H9 (cell line): ENCODE measurements around the gene LAMTOR5. TPM values are rescaled to one million over a fixed set of nuclear protein-coding genes. Genes with fewer than 3 reads are reported as not detected.

ENCODE experiments used
- DNase-seq: peaks from one replicate; pipeline ENCODE4 v3.0.0-alpha.2; 2017
- H2AFZ ChIP-seq: one replicate; pipeline ENCODE4 v1.6.1; 2013; ENCODE audit warnings: mild to moderate bottlenecking, low read length, control low read depth, moderate library complexity
- H2AK5ac ChIP-seq: 2 replicates; pipeline ENCODE4 v1.6.1; 2013; ENCODE audit warnings: low read length, control low read depth, mixed read lengths; ENCODE audit not compliant: insufficient read length
- H2BK120ac ChIP-seq: one replicate; pipeline ENCODE4 v1.6.1; 2013; ENCODE audit warnings: low read depth, mild to moderate bottlenecking, low read length, control low read depth, inconsistent platforms; ENCODE audit not compliant: poor library complexity, severe bottlenecking
- H2BK12ac ChIP-seq: 2 replicates; pipeline ENCODE4 v1.6.1; 2013; ENCODE audit warnings: low read length, control low read depth, mixed read lengths, low read depth; ENCODE audit not compliant: insufficient read length
- H2BK15ac ChIP-seq: 2 replicates; pipeline ENCODE4 v1.6.1; 2013; ENCODE audit warnings: low read depth, low read length, control low read depth
- H2BK20ac ChIP-seq: one replicate; pipeline ENCODE4 v1.6.1; 2013; ENCODE audit warnings: low read depth, mild to moderate bottlenecking, low read length, control low read depth, inconsistent platforms; ENCODE audit not compliant: poor library complexity, severe bottlenecking
- H2BK5ac ChIP-seq: 2 replicates; pipeline ENCODE4 v1.6.1; 2013; ENCODE audit warnings: low read length, control low read depth, mixed read lengths; ENCODE audit not compliant: insufficient read length
- H3K14ac ChIP-seq: 2 replicates; pipeline ENCODE4 v1.6.1; 2013; ENCODE audit warnings: low read length, control low read depth; ENCODE audit not compliant: insufficient read depth
- H3K18ac ChIP-seq: 2 replicates; pipeline ENCODE4 v1.6.1; 2013; ENCODE audit warnings: low read depth, mild to moderate bottlenecking, mixed read lengths, low read length, control low read depth; ENCODE audit not compliant: insufficient read length
- H3K23ac ChIP-seq: 2 replicates; pipeline ENCODE4 v1.6.1; 2013; ENCODE audit warnings: low read length, control low read depth, mixed read lengths, low read depth; ENCODE audit not compliant: insufficient read length
- H3K23me2 ChIP-seq: 2 replicates; pipeline ENCODE4 v1.6.1; 2013; ENCODE audit warnings: low read depth, mild to moderate bottlenecking, mixed read lengths, low read length, control low read depth; ENCODE audit not compliant: insufficient read length, poor library complexity, severe bottlenecking
- H3K27ac ChIP-seq: 2 replicates; pipeline ENCODE4 v1.5.1; 2013; ENCODE audit warnings: low read length, control low read depth, mixed read lengths, low read depth; ENCODE audit not compliant: insufficient read length
- H3K27me3 ChIP-seq: 2 replicates; pipeline ENCODE4 v1.6.1; 2013; ENCODE audit warnings: low read length, control low read depth, inconsistent platforms; ENCODE audit not compliant: insufficient read depth
- H3K4ac ChIP-seq: 2 replicates; pipeline ENCODE4 v1.6.1; 2013; ENCODE audit warnings: low read depth, mild to moderate bottlenecking, control low read depth, inconsistent platforms, low read length, moderate library complexity
- H3K4me1 ChIP-seq: 2 replicates; pipeline ENCODE4 v1.6.1; 2013; ENCODE audit warnings: low read length, control low read depth, inconsistent platforms; ENCODE audit not compliant: insufficient read depth
- H3K4me2 ChIP-seq: 2 replicates; pipeline ENCODE4 v1.6.1; 2013; ENCODE audit warnings: low read length, control low read depth, mixed read lengths; ENCODE audit not compliant: insufficient read length, insufficient read depth
- H3K56ac ChIP-seq: 2 replicates; pipeline ENCODE4 v1.6.1; 2013; ENCODE audit warnings: low read depth, mild to moderate bottlenecking, mixed read lengths, low read length, control low read depth; ENCODE audit not compliant: insufficient read length
- H3K79me1 ChIP-seq: 2 replicates; pipeline ENCODE4 v1.6.1; 2013; ENCODE audit warnings: low read depth, mild to moderate bottlenecking, moderate library complexity, low read length, control low read depth, inconsistent platforms; ENCODE audit not compliant: insufficient read depth, poor library complexity, severe bottlenecking
- H3K79me2 ChIP-seq: 2 replicates; pipeline ENCODE4 v1.6.1; 2013; ENCODE audit warnings: low read length, control low read depth, inconsistent platforms; ENCODE audit not compliant: insufficient read depth
- H3K9ac ChIP-seq: 2 replicates; pipeline ENCODE4 v1.6.1; 2013; ENCODE audit warnings: low read length, control low read depth, mixed read lengths; ENCODE audit not compliant: insufficient read length; ENCODE audit errors: extremely low read depth
- H3K9me3 ChIP-seq: one replicate; pipeline ENCODE4 v1.6.1; 2013; ENCODE audit warnings: low read depth, low read length, inconsistent platforms; ENCODE audit not compliant: control insufficient read depth
- H3T11ph ChIP-seq: one replicate; pipeline ENCODE4 v1.6.1; 2013; ENCODE audit warnings: mild to moderate bottlenecking, low read length, control low read depth, inconsistent platforms
- H4K20me1 ChIP-seq: one replicate; pipeline ENCODE4 v1.6.1; 2013; ENCODE audit not compliant: control insufficient read depth, insufficient read length, insufficient read depth
- H4K5ac ChIP-seq: 2 replicates; pipeline ENCODE4 v1.6.1; 2013; ENCODE audit warnings: low read depth, mild to moderate bottlenecking, mixed read lengths, low read length, control low read depth; ENCODE audit not compliant: insufficient read length
- H4K8ac ChIP-seq: replicated peaks from 2 replicates; pipeline ENCODE4 v1.6.1; 2013; ENCODE audit warnings: low read length, control low read depth, mixed read lengths, low read depth; ENCODE audit not compliant: insufficient read length
- H4K91ac ChIP-seq: 2 replicates; pipeline ENCODE4 v1.6.1; 2013; ENCODE audit warnings: low read depth, mild to moderate bottlenecking, moderate library complexity, mixed read lengths, low read length, control low read depth; ENCODE audit not compliant: insufficient read length
- H3K27ac Mint-ChIP-seq, 3 experiments: 2 replicates in 2 of 3; 3 replicates in 1 of 3; pipeline ENCODE4 v1.8.0; 2020 to 2021; ENCODE audit warnings: mixed read lengths in 3 of 3, mild to moderate bottlenecking in 1 of 3, moderate library complexity in 1 of 3
- H3K27me3 Mint-ChIP-seq: 2 replicates; pipeline ENCODE4 v1.8.0; 2021; ENCODE audit warnings: low read depth, mild to moderate bottlenecking, moderate library complexity, mixed read lengths
- H3K36me3 Mint-ChIP-seq, 3 experiments: 2 replicates in 2 of 3; 3 replicates in 1 of 3; pipeline ENCODE4 v1.8.0; 2020 to 2021; ENCODE audit warnings: low read depth in 3 of 3, mixed read lengths in 3 of 3; ENCODE audit not compliant: insufficient read depth in 1 of 3
- H3K4me1 Mint-ChIP-seq, 2 experiments: 2 replicates each; pipeline ENCODE4 v1.8.0; 2020; ENCODE audit warnings: mixed read lengths in 2 of 2
- H3K4me3 Mint-ChIP-seq, 2 experiments: 2 replicates in 1 of 2; 3 replicates in 1 of 2; pipeline ENCODE4 v1.8.0; 2020 to 2021; ENCODE audit warnings: mild to moderate bottlenecking in 2 of 2, mixed read lengths in 2 of 2, moderate library complexity in 1 of 2
- H3K9me3 Mint-ChIP-seq, 2 experiments: 2 replicates in 1 of 2; 3 replicates in 1 of 2; pipeline ENCODE4 v1.8.0; 2020; ENCODE audit warnings: mild to moderate bottlenecking in 2 of 2, mixed read lengths in 2 of 2, moderate library complexity in 1 of 2
- WGBS: extraction: QIAGEN DNeasy Blood & Tissue Kit; methylation state at CpG from one replicate; pipeline ENCODE4 v1.1.7; 2013; ENCODE audit warnings: missing lambda C conversion rate, low lambda C conversion rate, mixed read lengths; ENCODE audit not compliant: insufficient read length; ENCODE audit errors: extremely low coverage; 5-methylcytosine and 5-hydroxymethylcytosine counted together
- total RNA-seq: library from RNA; stranded (reverse); gene quantifications from 2 replicates; pipeline ENCODE4 v1.2.1, GENCODE V29; 2021
- TF ChIP-seq, protein P1 (sequence below): fragments of 200-600 bp; sonication (generic); conservative IDR thresholded peaks from 3 replicates; pipeline ENCODE4 v1.8.0; 2021; ENCODE audit warnings: antibody characterized with exemption, mild to moderate bottlenecking

Gene LAMTOR5
- total RNA-seq, 1 experiment from 2014 or later = 108 TPM

DNA sequence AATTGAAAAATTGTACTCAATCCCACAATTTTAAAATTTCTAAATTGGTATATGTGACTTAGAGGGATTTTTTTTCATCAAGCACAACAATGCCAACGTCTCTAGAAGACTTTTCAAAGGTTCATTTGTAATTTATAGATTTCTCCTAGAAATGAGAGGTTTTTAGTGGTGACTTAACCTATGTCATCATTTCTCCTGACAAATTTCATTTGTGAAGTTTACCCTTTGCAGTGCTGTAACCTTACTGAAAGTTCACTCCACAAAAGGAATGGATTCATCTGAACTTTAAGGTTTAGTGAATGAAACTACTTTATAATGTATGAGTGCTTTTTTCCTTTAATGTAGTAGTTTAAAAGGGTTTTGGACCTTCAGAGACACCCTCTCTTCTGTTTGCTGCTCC is 52.2 kb downstream of the LAMTOR5 start:
- no peak overlapping the region for H3K9ac ChIP-seq
- H3K4me2 ChIP-seq = no peak overlapping the region
- H3K36me3 Mint-ChIP-seq = peaks cover 9 to 28% (median 22%) of the 10 kb centered on the region in 3 experiments; a peak in 6 of 7 replicates
- no peaks in the 10 kb centered on the region for H3K4me1 ChIP-seq
- no peak overlapping the region for H2BK120ac ChIP-seq
- no peak overlapping the region for H4K91ac ChIP-seq
- peaks cover 5% of the 10 kb centered on the region; the same call in 1 of the 2 replicates for H3K79me2 ChIP-seq
- H3K18ac ChIP-seq = no peak overlapping the region
- no peaks in the 10 kb centered on the region for H3K23me2 ChIP-seq
- TF ChIP-seq, protein P1, sequence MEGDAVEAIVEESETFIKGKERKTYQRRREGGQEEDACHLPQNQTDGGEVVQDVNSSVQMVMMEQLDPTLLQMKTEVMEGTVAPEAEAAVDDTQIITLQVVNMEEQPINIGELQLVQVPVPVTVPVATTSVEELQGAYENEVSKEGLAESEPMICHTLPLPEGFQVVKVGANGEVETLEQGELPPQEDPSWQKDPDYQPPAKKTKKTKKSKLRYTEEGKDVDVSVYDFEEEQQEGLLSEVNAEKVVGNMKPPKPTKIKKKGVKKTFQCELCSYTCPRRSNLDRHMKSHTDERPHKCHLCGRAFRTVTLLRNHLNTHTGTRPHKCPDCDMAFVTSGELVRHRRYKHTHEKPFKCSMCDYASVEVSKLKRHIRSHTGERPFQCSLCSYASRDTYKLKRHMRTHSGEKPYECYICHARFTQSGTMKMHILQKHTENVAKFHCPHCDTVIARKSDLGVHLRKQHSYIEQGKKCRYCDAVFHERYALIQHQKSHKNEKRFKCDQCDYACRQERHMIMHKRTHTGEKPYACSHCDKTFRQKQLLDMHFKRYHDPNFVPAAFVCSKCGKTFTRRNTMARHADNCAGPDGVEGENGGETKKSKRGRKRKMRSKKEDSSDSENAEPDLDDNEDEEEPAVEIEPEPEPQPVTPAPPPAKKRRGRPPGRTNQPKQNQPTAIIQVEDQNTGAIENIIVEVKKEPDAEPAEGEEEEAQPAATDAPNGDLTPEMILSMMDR = no peak
- H2BK12ac ChIP-seq = no peak overlapping the region
- no peak overlapping the region for H3K27ac Mint-ChIP-seq
- no peaks in the 10 kb centered on the region for H3K27me3 Mint-ChIP-seq
- no peak overlapping the region for H3K4ac ChIP-seq
- no peak overlapping the region for H4K8ac ChIP-seq
- no peak overlapping the region for H3K14ac ChIP-seq
- H3K56ac ChIP-seq = no peak overlapping the region
- no CpG with 5 or more reads among the region's 1 CpG for WGBS
- no peak overlapping the region for H2BK5ac ChIP-seq
- no peak overlapping the region for H3T11ph ChIP-seq
- no peaks in the 10 kb centered on the region for H3K27me3 ChIP-seq
- H2AK5ac ChIP-seq = no peak overlapping the region
- no peak for DNase-seq
- H3K4me3 Mint-ChIP-seq = no peak overlapping the region
- no peak overlapping the region for H4K5ac ChIP-seq
- no peak overlapping the region for H3K27ac ChIP-seq
- peaks cover under 1 to 3% of the 10 kb centered on the region in 2 experiments; a peak in 1 of 4 replicates for H3K4me1 Mint-ChIP-seq
- no peaks in the 10 kb centered on the region for H4K20me1 ChIP-seq
- no peaks in the 10 kb centered on the region for H3K9me3 ChIP-seq
- no peak overlapping the region for H3K23ac ChIP-seq
- H2AFZ ChIP-seq = no peak overlapping the region
- H2BK15ac ChIP-seq = no peak overlapping the region
- H3K9me3 Mint-ChIP-seq = no peaks in the 10 kb centered on the region
- no peak overlapping the region for H2BK20ac ChIP-seq
- H3K79me1 ChIP-seq = peaks cover 5% of the 10 kb centered on the region

Other genes starting within 250 kb of the LAMTOR5 start
- gene KCNC4, start 197.4 kb downstream of the LAMTOR5 start, total RNA-seq = 8.4 and 8.9 TPM in 2 replicates
- gene RBM15, start 68.3 kb downstream of the LAMTOR5 start, total RNA-seq = 61.4 and 62.0 TPM in 2 replicates
- 0.17 TPM in 1 of 2 replicates, not detected in the other for gene SLC16A4, start 16.7 kb downstream of the LAMTOR5 start, total RNA-seq
- not detected in 2 replicates for gene PROK1, start 43.5 kb upstream of the LAMTOR5 start, total RNA-seq
- gene KCNA10, start 111.5 kb upstream of the LAMTOR5 start, total RNA-seq = not detected in 2 replicates
- gene KCNA2, start 198.7 kb upstream of the LAMTOR5 start, total RNA-seq = 0.33 and 0.37 TPM in 2 replicates